Activated naive CD4-positive, alpha-beta T cell treated with anti-CD3 and anti-CD28 coated beads, Interleukin-2, amount 10 ng/mL, durations not matched to agents 5 hours and 36 hours (primary cell): ENCODE results near the gene TMEM129. TPM values are rescaled to one million over a fixed set of nuclear protein-coding genes. Genes with fewer than 3 reads are reported as not detected.

ENCODE experiments used
- total RNA-seq, 2 experiments: library from RNA; stranded (reverse); gene quantifications; one replicate each; pipeline ENCODE4 v1.2.3, GENCODE V29; 2021

Gene TMEM129, protein sequence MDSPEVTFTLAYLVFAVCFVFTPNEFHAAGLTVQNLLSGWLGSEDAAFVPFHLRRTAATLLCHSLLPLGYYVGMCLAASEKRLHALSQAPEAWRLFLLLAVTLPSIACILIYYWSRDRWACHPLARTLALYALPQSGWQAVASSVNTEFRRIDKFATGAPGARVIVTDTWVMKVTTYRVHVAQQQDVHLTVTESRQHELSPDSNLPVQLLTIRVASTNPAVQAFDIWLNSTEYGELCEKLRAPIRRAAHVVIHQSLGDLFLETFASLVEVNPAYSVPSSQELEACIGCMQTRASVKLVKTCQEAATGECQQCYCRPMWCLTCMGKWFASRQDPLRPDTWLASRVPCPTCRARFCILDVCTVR
- 10 to 100 TPM; 24.0 to 28.2 TPM for total RNA-seq

DNA sequence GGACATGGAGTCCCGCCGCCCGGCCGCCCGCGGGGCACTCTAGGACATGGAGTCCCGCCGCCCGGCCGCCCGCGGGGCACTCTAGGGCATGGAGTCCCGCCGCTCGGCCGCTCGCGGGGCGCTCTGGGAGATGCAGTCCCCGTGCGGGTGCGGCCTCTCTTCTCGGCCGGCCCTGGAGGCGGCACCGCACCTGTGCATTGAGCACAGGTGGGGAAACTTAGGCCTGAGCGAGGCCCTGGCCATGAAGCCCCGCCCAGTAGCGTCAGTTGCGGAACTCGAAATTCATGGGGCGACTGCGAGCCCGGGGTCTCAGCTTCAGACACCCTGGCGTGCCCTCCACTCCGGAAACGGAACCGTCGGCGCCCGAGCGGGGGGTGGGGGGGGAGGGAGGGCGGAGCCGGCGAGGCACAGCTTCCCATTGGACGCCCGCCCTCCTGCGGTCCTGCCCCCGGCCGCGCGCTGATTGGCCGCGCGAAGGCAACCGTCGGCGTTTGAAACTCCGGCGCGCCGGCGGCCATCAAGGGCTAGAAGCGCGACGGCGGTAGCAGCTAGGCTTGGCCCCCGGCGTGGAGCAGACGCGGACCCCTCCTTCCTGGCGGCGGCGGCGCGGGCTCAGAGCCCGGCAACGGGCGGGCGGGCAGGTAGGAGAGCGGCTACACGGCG lies at the start of gene TMEM129, which contains the start of gene TACC3:
TSS of gene TMEM129 (minus strand) at position 321 of the 663 bp plus-strand sequence. CDS start 486 bp downstream, outside the sequence.
TSS of gene TACC3 (plus strand) at position 519 of the 663 bp plus-strand sequence. CDS start 1,901 bp downstream, outside the sequence.

DNA sequence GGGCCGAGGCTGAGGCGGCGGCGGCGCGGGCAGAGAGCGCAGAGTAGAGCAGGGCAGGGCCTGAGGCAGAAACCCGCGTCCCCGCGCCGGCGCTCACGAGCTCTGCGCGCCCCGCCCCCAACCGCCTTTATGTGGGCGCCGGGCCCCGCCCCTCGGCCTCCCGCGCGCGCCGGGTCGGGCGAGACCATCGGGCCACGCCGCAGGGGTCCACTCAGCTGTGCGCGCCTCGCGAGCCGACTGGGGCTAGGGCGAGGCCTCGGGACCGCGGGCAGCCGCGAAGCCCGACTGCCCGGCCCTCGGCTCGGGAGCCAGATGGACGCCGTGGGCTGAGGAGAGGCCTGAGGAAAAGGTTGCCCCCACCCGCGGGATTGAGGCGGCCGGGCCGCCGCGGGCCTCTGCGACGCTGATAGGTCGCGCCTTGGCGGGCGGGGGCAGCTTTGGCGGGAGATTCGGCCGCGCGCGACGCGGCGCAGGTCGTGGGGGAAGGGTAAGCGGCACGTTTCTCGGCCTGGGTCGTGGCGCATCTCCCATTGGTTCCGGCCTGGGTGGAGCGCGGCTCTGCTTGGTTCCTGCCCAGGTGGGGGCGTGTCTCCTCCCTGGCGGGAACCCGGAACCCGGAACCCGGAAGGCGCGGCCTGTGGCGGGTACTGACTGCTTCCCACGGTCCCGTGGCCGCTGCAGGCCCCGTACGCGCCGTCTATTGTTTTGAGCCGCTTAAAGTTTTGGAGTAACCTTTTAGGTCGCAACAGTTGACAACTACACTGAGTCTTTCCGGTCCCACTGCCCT lies 8.7 kb downstream of the TMEM129 start, which contains the start of gene SLBP:
TSS of gene SLBP (minus strand) at position 104 of the 787 bp plus-strand sequence. CDS start 131 bp downstream, outside the sequence.

DNA sequence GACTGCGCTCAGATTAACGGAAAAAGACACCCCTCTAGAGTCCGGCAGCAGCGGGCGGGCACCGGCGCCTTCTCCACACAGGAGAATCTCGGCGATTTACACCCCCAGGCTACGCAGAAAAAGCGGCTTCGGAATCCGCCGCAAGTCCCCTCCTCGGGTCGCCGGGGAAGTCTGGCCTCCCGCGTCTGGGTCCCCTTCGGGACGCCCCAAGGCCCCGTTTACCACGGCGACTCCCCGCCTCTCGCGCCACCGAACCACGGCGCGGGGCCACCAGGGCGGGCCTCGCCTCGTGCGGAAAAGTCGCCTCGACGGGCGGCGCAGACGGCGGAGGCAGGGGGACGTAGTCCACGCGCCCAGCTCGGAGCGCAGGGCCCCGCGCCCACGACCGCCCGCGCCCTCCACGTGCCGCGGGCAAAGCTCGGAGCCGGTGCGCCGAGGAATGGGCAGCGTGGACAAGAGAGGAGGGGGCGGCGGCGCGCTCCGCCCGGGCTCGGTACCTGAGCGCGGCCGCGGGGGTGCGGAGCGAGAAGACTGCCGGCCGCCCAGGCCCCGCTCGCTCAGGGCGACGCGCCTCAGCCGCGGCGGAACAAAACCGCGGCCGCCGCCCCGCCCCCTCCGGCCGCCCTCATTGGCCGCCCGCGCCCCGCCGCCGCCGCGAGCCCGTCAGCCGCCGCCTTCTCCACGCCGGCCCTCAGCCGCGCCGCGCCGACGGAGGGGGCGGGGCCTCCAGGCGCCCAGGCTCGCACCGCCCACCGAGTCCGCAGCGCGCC lies 37.2 kb downstream of the TMEM129 start, which contains the start of gene FAM53A:
TSS of gene FAM53A (minus strand) at position 578 of the 770 bp plus-strand sequence. CDS start 15,572 bp downstream, outside the sequence.

Other genes with a start within 250 kb of the TMEM129 start
- 1 to 10 TPM in 1 of 2 experiments, under 1 TPM in 1; 0.93 to 1.8 TPM for gene FAM53A, start 37.0 kb downstream of the TMEM129 start, total RNA-seq
- gene SLBP, start 9.0 kb downstream of the TMEM129 start, total RNA-seq = 10 to 100 TPM; 82.5 to 87.7 TPM
- 100 to 1,000 TPM; 203 to 217 TPM for gene TACC3, start 198 bp upstream of the TMEM129 start, total RNA-seq
- 1 to 10 TPM; 1.4 to 1.9 TPM for gene FGFR3, start 72.0 kb upstream of the TMEM129 start, total RNA-seq
- 10 to 100 TPM; 46.1 to 47.7 TPM for gene LETM1, start 134.8 kb upstream of the TMEM129 start, total RNA-seq
- gene NSD2, start 150.1 kb upstream of the TMEM129 start, total RNA-seq = 100 to 1,000 TPM; 189 to 201 TPM